ENCODE results near the gene IGF2BP2.

GRCh38 chr3:185825639-185826481 lies 1.0 kb upstream of the IGF2BP2 start:
- TF ChIP-seq POLR2A (IDR thresholded peaks at IDR 0.05) (no peak), CTCF (IDR thresholded peaks at IDR 0.05 in 8 of 11, conservative IDR thresholded peaks at IDR 0.05 in 3 of 11) (no peak)
